DOHH2 (cell line): ENCODE results near the gene PROM2.

Source experiments
- CTCF ChIP-seq: fragments of 200-600 bp; sonication (generic); IDR thresholded peaks from one replicate; pipeline ENCODE4 v1.5.1; 2014; ENCODE audit warnings: antibody characterized with exemption, mild to moderate bottlenecking, low read depth, low read length; ENCODE audit not compliant: poor library complexity, severe bottlenecking
- EZH2phosphoT487 ChIP-seq: fragments of 200-600 bp; sonication (generic); IDR thresholded peaks from 2 replicates; pipeline ENCODE4 v1.6.1; 2017; ENCODE audit warnings: borderline replicate concordance, mild to moderate bottlenecking, antibody characterized with exemption, low read length, moderate library complexity, mixed read lengths

GRCh38 chr2:95298486-95299111, 24.4 kb downstream of the PROM2 start:
- TF ChIP-seq CTCF = no peak
- TF ChIP-seq EZH2phosphoT487 = no peak
